ENCODE results near the gene SURF4.

DNA sequence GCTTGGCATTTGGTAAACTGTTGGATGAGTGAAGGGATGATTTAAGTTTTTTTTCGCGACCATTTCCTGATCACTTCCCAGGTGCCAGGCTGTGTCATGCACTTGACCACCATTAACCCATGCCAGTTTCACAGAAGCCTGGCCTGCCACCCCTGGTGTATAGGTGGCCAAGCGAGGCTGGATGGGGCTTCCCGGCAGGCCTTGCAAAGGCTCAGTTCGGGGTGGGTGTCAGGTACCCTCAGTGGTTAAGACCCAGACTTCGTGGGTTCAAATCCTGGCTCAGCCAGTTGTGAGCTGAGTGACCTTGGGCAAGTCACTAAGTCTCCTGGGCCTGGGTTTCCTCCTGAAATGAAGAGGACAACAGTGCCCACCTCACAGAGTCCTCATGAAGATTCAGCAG lies 30.3 kb downstream of the SURF4 start:
- TF ChIP-seq, protein P1, sequence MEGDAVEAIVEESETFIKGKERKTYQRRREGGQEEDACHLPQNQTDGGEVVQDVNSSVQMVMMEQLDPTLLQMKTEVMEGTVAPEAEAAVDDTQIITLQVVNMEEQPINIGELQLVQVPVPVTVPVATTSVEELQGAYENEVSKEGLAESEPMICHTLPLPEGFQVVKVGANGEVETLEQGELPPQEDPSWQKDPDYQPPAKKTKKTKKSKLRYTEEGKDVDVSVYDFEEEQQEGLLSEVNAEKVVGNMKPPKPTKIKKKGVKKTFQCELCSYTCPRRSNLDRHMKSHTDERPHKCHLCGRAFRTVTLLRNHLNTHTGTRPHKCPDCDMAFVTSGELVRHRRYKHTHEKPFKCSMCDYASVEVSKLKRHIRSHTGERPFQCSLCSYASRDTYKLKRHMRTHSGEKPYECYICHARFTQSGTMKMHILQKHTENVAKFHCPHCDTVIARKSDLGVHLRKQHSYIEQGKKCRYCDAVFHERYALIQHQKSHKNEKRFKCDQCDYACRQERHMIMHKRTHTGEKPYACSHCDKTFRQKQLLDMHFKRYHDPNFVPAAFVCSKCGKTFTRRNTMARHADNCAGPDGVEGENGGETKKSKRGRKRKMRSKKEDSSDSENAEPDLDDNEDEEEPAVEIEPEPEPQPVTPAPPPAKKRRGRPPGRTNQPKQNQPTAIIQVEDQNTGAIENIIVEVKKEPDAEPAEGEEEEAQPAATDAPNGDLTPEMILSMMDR (IDR thresholded peaks at IDR 0.05; ENCODE audit: borderline replicate concordance, extremely low read depth, low read length, poor library complexity, severe bottlenecking) = no peak
- no peak for TF ChIP-seq EZH2 (IDR thresholded peaks at IDR 0.05; ENCODE audit: borderline replicate concordance, low read depth, low read length, severe bottlenecking)
